Measurements from ENCODE around the gene RAB33B.

- TF ChIP-seq CTCF (IDR thresholded peaks at IDR 0.05) (no peak), POLR2AphosphoS5 (IDR thresholded peaks at IDR 0.05; ENCODE audit: insufficient read depth in 1 of 2, low read depth in 1 of 2) (no peak)
Observed at GRCh38 chr4:139461022-139461628, 7.2 kb downstream of the RAB33B start.

Data from vagina (tissue), 2 donors.